HCT116 (cell line): ENCODE data around the gene KIF25. TPM values are rescaled to one million over a fixed set of nuclear protein-coding genes. Genes with fewer than 3 reads are reported as not detected.

Experiments used
- ATAC-seq: fragments of 200-7000 bp; cut with Tn5 transposase; 2 replicates; pipeline ENCODE4 v1.9.1; 2020; ENCODE audit warnings: mild to moderate bottlenecking, moderate library complexity
- BruUV-seq: library from RNA; stranded (reverse); fragments of 400-500 nt; replicated peaks from 2 replicates; lab custom pipeline; 2021; lab: Mats Ljungman, UMichigan
- CTCF ChIA-PET: fragments of 300-600 bp; sonication (Branson Sonifier 250); formaldehyde crosslinking; loops from one replicate; lab custom pipeline; 2021; ENCODE audit warnings: antibody characterized with exemption; lab: Charles Lee
- POLR2A ChIA-PET: fragments of 300-600, 350-600 bp; sonication (Branson Sonifier 250); formaldehyde crosslinking; loops from one replicate; lab custom pipeline; 2021; ENCODE audit warnings: antibody characterized with exemption; lab: Charles Lee
- RAD21 ChIA-PET, 2 experiments: fragments of 300-600 bp; sonication (Branson Sonifier 250); formaldehyde crosslinking; loops; one replicate each; lab custom pipeline; 2023; ENCODE audit warnings: low total read pairs in 2 of 2; ENCODE audit not compliant: uncharacterized antibody in 2 of 2, unreplicated experiment in 2 of 2, low non-redundant PET in 1 of 2; lab: Charles Lee
- DNase-seq: peaks from one replicate; pipeline ENCODE4 v3.0.0-alpha.2; 2010; ENCODE audit warnings: low read depth, low spot score
- H2AFZ ChIP-seq: fragments of 200-600 bp; shearing (Covaris generic), sonication (generic); 2 replicates; pipeline ENCODE4 v1.6.1; 2017; ENCODE audit warnings: low read depth, mixed run types, mixed read lengths, antibody characterized with exemption, low read length; ENCODE audit not compliant: poor library complexity, severe bottlenecking
- H3K27ac ChIP-seq: 2 replicates; pipeline ENCODE4 v1.5.1; 2012; ENCODE audit warnings: low read depth, low read length
- H3K27me3 ChIP-seq: fragments of 200-600 bp; sonication (generic); 2 replicates; pipeline ENCODE4 v1.6.1; 2016; ENCODE audit warnings: mixed run types, low read length, mixed read lengths; ENCODE audit not compliant: insufficient read depth
- H3K36me3 ChIP-seq, 2 experiments: fragments of 200-500 bp in 1 of 2; fragments of 200-600 bp in 1 of 2; sonication (Bioruptor generic) in 1 of 2; sonication (generic) in 1 of 2; 2 replicates each; pipeline versions ENCODE4 v1.5.1 to v1.6.1; 2014 to 2016; ENCODE audit warnings: low read length in 2 of 2, inconsistent platforms in 1 of 2, mixed read lengths in 1 of 2, mixed run types in 1 of 2; ENCODE audit not compliant: insufficient read depth in 2 of 2, control insufficient read depth in 1 of 2
- H3K4me1 ChIP-seq, 2 experiments: fragments of 200-600 bp in 1 of 2; sonication (generic) in 1 of 2; 2 replicates each; pipeline versions ENCODE4 v1.5.1 to v1.6.1; 2012 to 2017; ENCODE audit warnings: low read length in 2 of 2, inconsistent platforms in 1 of 2, mild to moderate bottlenecking in 1 of 2, mixed read lengths in 1 of 2, mixed run types in 1 of 2, moderate library complexity in 1 of 2; ENCODE audit not compliant: insufficient read depth in 2 of 2, control insufficient read depth in 1 of 2
- H3K4me2 ChIP-seq: fragments of 200-600 bp; sonication (generic); 2 replicates; pipeline ENCODE4 v1.6.1; 2017; ENCODE audit warnings: mixed run types, low read length, mixed read lengths
- H3K4me3 ChIP-seq, 2 experiments: fragments of 200-600 bp in 1 of 2; sonication (generic) in 1 of 2; replicated peaks in 1 of 2; 2 replicates each; pipeline ENCODE4 v1.5.1; 2011 to 2016; ENCODE audit warnings: low read length in 2 of 2, control low read depth in 1 of 2, low read depth in 1 of 2, mild to moderate bottlenecking in 1 of 2, mixed read lengths in 1 of 2, mixed run types in 1 of 2
- H3K79me2 ChIP-seq: fragments of 200-600 bp; sonication (generic); 2 replicates; pipeline ENCODE4 v1.6.1; 2017; ENCODE audit warnings: mild to moderate bottlenecking, mixed run types, low read length, moderate library complexity, mixed read lengths; ENCODE audit not compliant: insufficient read depth
- H3K9ac ChIP-seq: fragments of 200-600 bp; sonication (generic); 2 replicates; pipeline ENCODE4 v1.6.1; 2016; ENCODE audit warnings: low read length, mixed read lengths
- H3K9me2 ChIP-seq: fragments of 200-600 bp; sonication (generic), shearing (Covaris generic); 2 replicates; pipeline ENCODE4 v1.6.1; 2017; ENCODE audit warnings: mixed run types, mild to moderate bottlenecking, moderate library complexity; ENCODE audit not compliant: insufficient read depth
- H3K9me3 ChIP-seq, 2 experiments: fragments of 200-500 bp in 1 of 2; fragments of 200-600 bp in 1 of 2; sonication (Bioruptor generic) in 1 of 2; sonication (generic) in 1 of 2; 2 replicates each; pipeline ENCODE4 v1.6.1; 2014 to 2017; ENCODE audit warnings: low read length in 2 of 2, mixed read lengths in 2 of 2, inconsistent platforms in 1 of 2, low read depth in 1 of 2, mild to moderate bottlenecking in 1 of 2, mixed run types in 1 of 2, moderate library complexity in 1 of 2; ENCODE audit not compliant: control insufficient read depth in 1 of 2, insufficient read depth in 1 of 2
- H4K20me1 ChIP-seq: fragments of 200-600 bp; sonication (generic), shearing (Covaris generic); 2 replicates; pipeline ENCODE4 v1.6.1; 2017; ENCODE audit warnings: mixed run types, mild to moderate bottlenecking, moderate library complexity; ENCODE audit not compliant: insufficient read depth
- FOSL1 ChIP-seq: IDR thresholded peaks from 2 replicates; pipeline ENCODE4 v1.6.1; 2012; ENCODE audit warnings: low read depth
- SP1 ChIP-seq: IDR thresholded peaks from 2 replicates; pipeline ENCODE4 v1.6.1; 2012; ENCODE audit warnings: low read depth
- TCF7L2 ChIP-seq: IDR thresholded peaks from 2 replicates; pipeline ENCODE4 v1.7.0; 2011; ENCODE audit warnings: borderline replicate concordance, inconsistent platforms; ENCODE audit not compliant: insufficient read depth, insufficient read length; ENCODE audit errors: extremely low read depth
- ZNF274 ChIP-seq: fragments of 200-500 bp; sonication (Bioruptor generic); IDR thresholded peaks from 2 replicates; pipeline ENCODE4 v1.6.1; 2014; ENCODE audit warnings: mild to moderate bottlenecking, low read depth, low read length, inconsistent platforms
- intact Hi-C: fragments of 100-400 bp; cut with micrococcal nuclease; formaldehyde crosslinking; loops from 2 replicates; pipeline ENCODE4 v1.10.0; 2022
- total RNA-seq: library from RNA; stranded (reverse); gene quantifications from one replicate; pipeline ENCODE4 v1.2.1, GENCODE V29; 2021; ENCODE audit not compliant: unreplicated experiment

The KIF25 gene
- total RNA-seq, 1 experiment from 2014 or later: not detected

GRCh38 chr6:167987396-167988153 lies 9.9 kb upstream of the KIF25 start:
- intact Hi-C loops: no loop called here
- ATAC-seq: no peak
- no peaks in the 10 kb centered on the region for H3K9me2 ChIP-seq
- H3K4me2 ChIP-seq: no peak overlapping the region
- TF ChIP-seq SP1 (no peak), FOSL1 (no peak)
- TF ChIP-seq, all 23 proteins: peak for 0
- Histone ChIP-seq H2AFZ (no peak overlapping the region), H3K4me3 (no peak overlapping the region), H3K79me2 (no peaks in the 10 kb centered on the region), H3K36me3 (no peaks in the 10 kb centered on the region), H3K27me3 (no peaks in the 10 kb centered on the region), H3K9ac (no peak overlapping the region), H3K4me1 (no peaks in the 10 kb centered on the region), H4K20me1 (no peaks in the 10 kb centered on the region), H3K27ac (no peak overlapping the region), H3K9me3 (no peaks in the 10 kb centered on the region)
- CTCF ChIA-PET: no interaction called here
- no peak for DNase-seq
- BruUV-seq: no TSS peak
- RAD21 ChIA-PET: no interaction called here
- POLR2A ChIA-PET: no interaction called here

GRCh38 chr6:167988154-167988495 lies 9.3 kb upstream of the KIF25 start:
- Histone ChIP-seq H2AFZ (no peak overlapping the region), H3K9ac (no peak overlapping the region), H3K4me1 (no peaks in the 10 kb centered on the region), H3K27me3 (0 out of 2 replicates have a peak, but pooled peaks cover 2% of the 10 kb centered on the region), H3K4me3 (no peak overlapping the region), H4K20me1 (no peaks in the 10 kb centered on the region), H3K9me3 (no peaks in the 10 kb centered on the region), H3K79me2 (no peaks in the 10 kb centered on the region)
- intact Hi-C loops: no loop called here
- ATAC-seq (no peak), DNase-seq (no peak)
- RAD21 ChIA-PET: no interaction called here
- BruUV-seq: no TSS peak
- TF ChIP-seq ZNF274 (no peak), TCF7L2 (no peak)
- TF ChIP-seq, all 23 proteins: peak for 0
- Histone ChIP-seq H3K9me2 (no peaks in the 10 kb centered on the region), H3K27ac (no peak overlapping the region), H3K36me3 (no peaks in the 10 kb centered on the region), H3K4me2 (no peak overlapping the region)
- ChIA-PET POLR2A (no interaction called here), CTCF (no interaction called here)
